Epithelial cell of prostate (primary cell): Measurements from ENCODE around the gene ZC2HC1C.
"Not testable (repeated sequence)": the region's sequence is repeated elsewhere in the genome, so short reads cannot be mapped to it uniquely, and the experiment has no call there.

ENCODE experiments used
- DNase-seq: peaks from one replicate; pipeline ENCODE4 v3.0.0-alpha.2; 2011; ENCODE audit warnings: low read depth, low spot score
- H3K27ac ChIP-seq: fragments of 450-650 bp; 2 replicates; pipeline ENCODE4 v1.5.1; 2017; ENCODE audit warnings: mild to moderate bottlenecking

Gene ZC2HC1C

GRCh38 chr14:75053396-75054291 is 15.8 kb upstream of the ZC2HC1C start:
- no peak for DNase-seq
- no peak overlapping the region for H3K27ac ChIP-seq

GRCh38 chr14:75054421-75054820 is 15.0 kb upstream of the ZC2HC1C start:
- H3K27ac ChIP-seq: no peak overlapping the region

DNA sequence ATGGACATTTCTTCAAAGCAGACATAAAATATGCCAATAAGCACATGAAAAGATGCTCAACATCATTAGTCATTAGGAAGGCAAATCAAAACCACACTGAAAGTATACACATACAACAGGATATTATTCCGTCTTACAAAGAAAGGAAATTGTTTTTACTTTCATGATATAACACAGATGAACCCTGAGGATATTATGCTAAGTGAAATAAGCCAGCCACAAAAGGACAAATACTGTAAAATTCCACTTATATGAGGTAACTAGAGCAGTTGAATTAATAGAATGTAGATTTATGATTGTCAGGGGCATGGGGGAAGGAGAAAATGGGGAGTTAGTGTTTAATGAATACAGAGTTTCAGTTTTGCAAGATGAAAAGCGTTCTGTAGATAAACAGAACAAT is 9.8 kb upstream of the ZC2HC1C start:
- peak overlapping the region; percentile 13 for H3K27ac ChIP-seq
- DNase-seq: no peak

More at GRCh38 chr14:75054421-75054820, 15.0 kb upstream of the ZC2HC1C start:
- DNase-seq: no peak

- no peak for DNase-seq
- H3K27ac ChIP-seq: peak overlapping the region; percentile 13
Observed at GRCh38 chr14:75060420-75060819, 9.0 kb upstream of the ZC2HC1C start.

DNA sequence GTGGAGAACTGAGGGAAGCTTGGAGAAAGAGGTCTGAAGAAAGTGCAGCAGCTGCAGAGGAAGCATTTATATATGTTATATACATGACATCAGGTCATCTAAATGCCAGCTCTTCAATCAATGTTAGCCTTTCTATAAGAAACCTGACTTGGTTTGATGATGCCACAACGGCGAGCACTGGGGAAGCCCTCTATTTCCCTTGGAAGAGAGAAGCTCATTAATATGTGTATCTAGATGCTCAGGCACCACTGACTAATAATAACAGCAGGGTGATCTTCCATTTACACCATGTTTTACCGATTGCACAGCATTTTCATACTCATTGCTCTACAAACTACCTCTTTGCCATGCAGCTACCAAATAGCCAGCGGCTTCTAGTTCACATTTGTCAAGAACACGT is 6.4 kb upstream of the ZC2HC1C start:
- H3K27ac ChIP-seq: peak overlapping the region; percentile 73
- DNase-seq: no peak

DNA sequence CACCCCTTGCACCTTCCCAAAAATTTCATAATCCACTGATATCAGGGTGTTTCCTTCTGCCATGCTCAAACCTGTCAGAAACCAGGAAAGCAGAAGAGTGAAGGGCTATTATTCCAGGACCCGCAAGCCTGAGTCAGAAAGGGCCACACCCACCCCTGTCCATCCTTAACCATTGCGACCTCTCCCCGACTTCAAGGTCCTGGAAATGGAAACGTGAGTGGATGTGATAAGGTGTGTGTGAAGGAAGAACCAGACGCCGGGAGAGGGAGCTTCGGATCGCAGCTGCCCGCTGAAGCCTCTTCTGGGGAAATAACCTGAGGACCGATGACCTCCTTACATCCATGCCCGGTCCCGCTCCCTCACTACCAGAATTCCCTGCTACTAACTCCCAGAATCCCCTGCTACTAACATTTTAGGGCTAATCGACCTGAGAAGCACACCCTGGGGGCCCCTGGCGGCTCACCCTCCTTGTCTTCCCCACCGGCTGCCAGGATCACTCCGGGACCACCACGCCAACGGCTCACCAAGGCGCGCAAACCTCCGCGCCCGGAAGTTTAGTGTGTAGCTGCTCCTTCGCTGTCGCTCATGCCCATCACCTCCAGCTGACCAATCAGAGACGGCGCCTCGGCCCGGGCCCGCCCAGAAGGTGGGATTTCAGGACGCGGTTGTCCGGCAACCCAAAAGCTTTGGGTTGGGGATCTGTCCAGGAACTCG is 5.8 kb upstream of the ZC2HC1C start, which contains the start of gene ACYP1:
TSS of gene ACYP1 (minus strand) at position 534 of the 714 bp plus-strand sequence. CDS start at position 63, 471 bp downstream.
- no peak for DNase-seq

GRCh38 chr14:75064205-75064567 is 5.3 kb upstream of the ZC2HC1C start:
- DNase-seq: no peak
- H3K27ac ChIP-seq: peak overlapping the region; percentile 73

More for the DNA sequence above, 5.8 kb upstream of the ZC2HC1C start, which contains the start of gene ACYP1:
- H3K27ac ChIP-seq: peak within 1 kb of the TSS; percentile 73

DNA sequence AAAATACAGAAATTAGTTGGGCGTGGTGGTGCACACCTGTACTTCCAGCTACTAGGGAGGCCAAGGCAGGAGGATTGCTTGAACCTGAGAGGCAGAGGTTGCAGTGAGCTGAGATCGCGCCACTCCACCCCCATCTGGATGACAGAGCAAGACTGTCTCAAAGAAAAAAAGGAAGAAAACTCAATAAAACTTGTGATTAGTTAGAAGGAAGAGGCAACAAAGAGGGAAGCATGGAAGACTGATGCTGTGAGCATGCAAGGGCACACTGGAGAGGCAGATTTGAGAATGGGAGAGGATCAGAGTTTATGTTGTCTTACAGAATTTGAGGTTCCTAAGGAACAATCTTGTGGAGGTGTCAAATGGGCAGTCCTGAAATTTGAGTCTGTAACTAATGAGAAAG is 2.8 kb upstream of the ZC2HC1C start:
- DNase-seq: no peak
- H3K27ac ChIP-seq: no peak overlapping the region

- no peak for DNase-seq
- no peak overlapping the region for H3K27ac ChIP-seq
Observed at GRCh38 chr14:75067212-75067611, 2.2 kb upstream of the ZC2HC1C start.

DNA sequence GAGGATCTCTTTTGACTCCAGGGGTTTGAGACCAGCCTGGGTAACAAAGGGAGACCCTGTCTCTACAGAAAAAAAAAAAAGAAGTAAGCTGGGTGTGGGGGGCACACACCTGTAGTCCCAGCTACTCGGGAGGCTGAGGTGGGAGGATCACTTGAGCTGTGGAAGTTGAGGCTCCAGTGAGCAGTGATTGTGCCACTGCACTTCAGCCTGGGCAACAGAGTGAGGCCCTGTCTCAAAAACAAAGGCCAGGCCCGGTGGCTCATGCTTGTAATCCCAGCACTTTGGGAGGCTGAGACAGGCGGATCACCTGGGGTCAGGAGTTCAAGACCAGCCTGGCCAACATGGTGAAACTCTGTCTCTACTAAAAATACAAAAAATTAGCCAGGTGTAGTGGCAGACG is 1.7 kb upstream of the ZC2HC1C start:
- DNase-seq, H3K27ac ChIP-seq: not testable (repeated sequence)

DNA sequence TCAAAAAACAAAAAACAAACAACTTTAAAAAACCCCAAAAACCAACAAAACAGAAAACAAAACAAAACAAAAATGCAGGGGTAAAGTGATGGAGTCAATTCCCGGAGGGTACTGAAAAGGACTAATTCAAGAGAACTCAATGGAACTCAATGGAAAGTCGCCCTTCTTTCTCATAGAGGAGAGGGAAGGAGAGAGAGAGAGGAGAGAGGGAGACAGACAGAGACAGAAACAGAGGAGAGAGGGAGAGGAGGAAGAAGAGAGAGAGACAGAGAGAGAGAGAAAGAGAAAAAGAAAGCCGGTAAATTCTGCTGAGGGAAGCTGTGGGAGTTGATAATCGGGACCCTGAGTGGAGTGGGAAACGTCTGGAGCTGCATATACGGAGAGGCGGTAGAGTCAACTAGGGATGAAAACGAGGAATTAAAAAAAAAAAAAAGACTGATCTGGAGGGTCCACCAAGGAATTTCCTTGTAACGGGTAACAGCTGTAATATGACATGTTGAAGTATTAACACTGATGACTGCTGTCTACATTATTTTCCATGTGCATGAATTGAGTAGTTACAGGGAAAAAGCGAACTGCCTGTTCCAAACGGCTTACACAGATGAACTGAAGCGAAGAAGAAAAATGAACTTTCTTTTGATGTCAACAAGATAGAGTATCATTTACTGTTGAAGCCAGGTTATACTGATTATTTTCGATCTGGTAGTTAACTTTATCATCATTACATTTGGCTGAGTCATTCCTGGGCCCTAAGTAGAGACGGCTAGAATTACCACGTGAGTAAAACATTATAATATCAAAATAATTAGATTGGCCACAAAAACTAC is 934 bp upstream of the ZC2HC1C start:
- H3K27ac ChIP-seq: peak overlapping the region; percentile 64
- no peak for DNase-seq

DNA sequence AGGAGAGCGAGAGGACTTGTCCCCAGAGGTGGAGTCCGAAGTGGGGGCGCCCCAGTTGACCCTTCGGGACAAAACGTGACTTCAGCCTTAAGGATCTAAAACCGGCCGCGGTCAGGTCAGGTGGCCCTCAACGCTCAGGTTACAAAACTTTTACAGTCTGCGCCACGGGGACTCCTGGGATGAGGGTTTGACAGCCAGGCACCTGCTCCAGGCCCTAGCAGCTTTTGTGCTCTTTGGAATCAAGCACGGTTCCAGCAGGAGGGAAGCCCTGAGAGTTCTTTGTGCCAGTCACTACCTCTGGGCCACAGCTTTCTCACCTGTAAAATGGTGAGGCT is 337 bp downstream of the ZC2HC1C start:
- H3K27ac ChIP-seq: peak overlapping the region; percentile 64
- no peak for DNase-seq

DNA sequence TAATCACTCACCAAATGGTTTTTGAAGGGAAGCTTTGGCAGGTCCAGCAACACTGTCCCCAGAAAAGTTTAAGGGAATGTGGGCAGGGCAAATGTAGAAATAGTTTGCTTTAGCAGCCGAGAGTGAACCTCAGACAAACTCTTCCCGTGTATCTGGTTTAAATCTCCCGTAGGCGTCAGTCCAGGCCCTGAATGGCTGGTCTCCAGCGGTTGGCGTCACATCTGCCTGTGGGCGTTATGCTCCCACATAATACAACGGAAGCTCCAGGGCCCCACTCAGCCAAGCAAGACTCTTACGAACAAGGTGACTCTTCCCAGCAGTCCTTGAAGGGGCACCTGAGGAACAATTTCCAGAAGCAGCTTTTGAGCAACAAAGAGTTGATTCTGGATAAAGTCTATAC is 942 bp downstream of the ZC2HC1C start:
- DNase-seq: no peak
- H3K27ac ChIP-seq: no peak overlapping the region

DNA sequence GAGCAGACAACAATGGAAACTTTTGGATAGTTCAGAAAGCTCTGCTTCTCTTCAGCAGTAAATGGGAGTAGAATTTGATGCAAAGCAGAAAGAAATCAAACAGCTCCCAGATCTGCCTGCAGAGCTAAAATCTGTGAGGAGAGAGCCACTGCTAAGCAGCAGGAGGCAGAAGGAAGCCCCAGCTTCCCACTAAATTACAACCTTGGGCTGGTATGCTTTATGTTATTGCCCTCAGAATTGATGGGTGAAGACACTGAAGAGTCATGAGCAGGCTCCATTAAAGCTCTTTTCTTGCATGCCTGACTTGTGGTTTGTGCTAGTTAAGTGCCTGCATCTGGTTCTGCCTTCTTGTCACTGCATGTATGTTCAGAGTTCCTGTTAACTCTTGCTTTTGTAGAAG is 8.4 kb downstream of the ZC2HC1C start:
- no peak overlapping the region for H3K27ac ChIP-seq
- no peak for DNase-seq

DNA sequence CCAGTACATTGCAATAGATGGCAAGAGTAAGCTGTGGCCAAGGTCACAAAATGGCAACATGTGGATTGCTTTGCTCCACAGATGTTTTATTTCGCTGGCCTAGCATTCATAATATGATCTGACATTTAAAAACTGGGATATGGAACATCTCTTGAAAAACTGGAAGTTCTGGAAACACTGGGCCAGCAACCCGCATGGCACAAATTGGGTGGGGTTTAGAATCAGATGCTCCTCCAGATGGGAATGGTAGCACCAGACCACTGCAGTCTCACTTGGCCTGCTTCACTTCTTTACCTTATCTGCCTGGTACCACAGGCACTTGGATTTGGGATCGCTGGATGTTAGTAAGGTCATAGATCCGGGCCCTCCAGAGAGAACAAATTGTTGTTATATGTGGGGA is 10.1 kb downstream of the ZC2HC1C start:
- H3K27ac ChIP-seq: no peak overlapping the region

DNA sequence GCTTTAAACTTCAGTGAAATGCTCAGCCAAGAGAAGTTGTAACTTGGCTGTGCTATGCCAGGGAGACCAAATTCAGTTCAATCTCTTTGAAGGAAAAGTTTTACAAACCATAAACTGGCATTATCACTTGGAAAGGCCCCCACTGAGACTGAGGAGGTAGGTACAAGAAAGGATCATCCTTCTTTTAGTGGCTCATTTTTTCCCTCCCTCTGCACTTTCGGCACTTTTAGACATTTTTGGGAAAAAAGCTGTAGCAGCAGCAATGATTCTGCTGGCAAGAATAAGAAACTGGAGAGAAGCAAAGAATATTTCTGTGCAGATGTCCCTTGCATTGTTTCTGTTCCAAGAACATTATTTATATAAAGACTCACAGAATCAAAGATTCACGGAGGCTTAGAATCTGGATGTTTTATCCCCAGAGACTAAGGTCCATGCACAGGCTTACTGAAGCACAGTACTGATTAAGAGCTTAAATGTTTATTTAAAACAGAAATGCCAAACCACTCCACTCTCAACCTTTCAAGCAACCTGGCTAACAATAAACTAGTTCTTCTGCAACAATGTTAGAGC is 12.3 kb downstream of the ZC2HC1C start:
- no peak for DNase-seq
- no peak overlapping the region for H3K27ac ChIP-seq

More for the DNA sequence above, 10.1 kb downstream of the ZC2HC1C start:
- no peak for DNase-seq

GRCh38 chr14:75083271-75083670 is 13.8 kb downstream of the ZC2HC1C start:
- no peak for DNase-seq
- H3K27ac ChIP-seq: no peak overlapping the region

DNA sequence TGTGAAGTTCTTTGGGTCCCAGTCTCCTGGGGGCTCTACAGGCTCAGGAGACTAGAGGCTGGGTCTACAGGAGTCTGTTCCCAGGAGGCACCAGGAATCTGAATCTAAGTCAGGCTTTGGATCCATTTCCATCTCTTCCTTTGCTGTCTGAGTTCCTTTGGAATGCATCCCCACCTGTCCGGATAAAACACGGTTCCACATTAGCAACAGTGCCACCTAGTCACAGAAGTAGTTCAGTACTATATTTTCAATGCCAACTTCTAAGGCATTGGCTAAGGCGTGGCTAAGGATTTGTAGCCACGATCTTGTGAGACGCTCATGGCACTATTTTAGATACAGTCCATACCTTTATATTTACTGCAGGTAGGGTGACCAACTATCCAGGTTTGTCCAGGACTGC is 15.1 kb downstream of the ZC2HC1C start:
- no peak overlapping the region for H3K27ac ChIP-seq
- no peak for DNase-seq

DNA sequence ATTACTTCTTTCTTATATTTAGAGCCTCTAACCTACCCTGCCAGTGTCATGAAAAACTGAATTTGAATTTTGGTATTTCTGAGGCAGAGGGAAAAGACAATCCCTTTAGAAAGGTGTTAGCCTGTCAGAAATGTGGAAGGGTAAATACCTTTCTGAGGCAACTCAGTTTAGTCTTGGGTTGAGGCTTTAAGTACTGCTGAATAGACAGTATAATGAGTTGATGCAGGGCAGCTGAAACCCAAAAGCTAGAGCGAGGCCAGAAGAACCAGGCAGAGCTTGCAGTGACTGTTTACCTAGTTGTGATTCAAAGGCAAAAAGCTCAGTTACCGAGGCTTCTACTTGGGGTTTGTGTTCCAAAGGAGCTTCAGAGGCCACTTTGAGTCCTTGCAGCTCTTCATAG is 18.7 kb downstream of the ZC2HC1C start:
- no peak for DNase-seq
- no peak overlapping the region for H3K27ac ChIP-seq
